Adrenal gland (tissue), 12 donors: ENCODE data around the gene LENG9. TPM values are rescaled to one million over a fixed set of nuclear protein-coding genes. Genes with fewer than 3 reads are reported as not detected.

Source experiments
- DNase-seq, 7 donors: peaks; one replicate each; pipeline ENCODE4 v3.0.0-alpha.2; 2019 to 2020
- H3K27ac ChIP-seq, 5 donors: fragments of 200-600 bp; sonication (generic) in 4 of 5; 1 replicate in 3 of 5; 2 replicates in 2 of 5; pipeline versions ENCODE4 v1.5.1 to v1.8.0; 2016 to 2020; ENCODE audit warnings: mild to moderate bottlenecking in 1 of 5
- H3K27me3 ChIP-seq: fragments of 200-600 bp; 2 replicates; pipeline ENCODE4 v1.8.0; 2021
- H3K36me3 ChIP-seq, 2 donors: fragments of 200-600 bp; replicated peaks in 1 of 2; 1 replicate in 1 of 2; 2 replicates in 1 of 2; pipeline versions ENCODE4 v1.5.1 to v1.8.0; 2018 to 2022
- H3K4me1 ChIP-seq, 2 donors: fragments of 200-600 bp; replicated peaks in 1 of 2; 1 replicate in 1 of 2; 2 replicates in 1 of 2; pipeline versions ENCODE4 v1.5.1 to v1.8.0; 2018 to 2021
- H3K4me3 ChIP-seq, 4 donors: fragments of 200-600 bp; sonication (generic) in 3 of 4; one replicate each; pipeline ENCODE4 v1.5.1; 2016 to 2018
- H3K9me3 ChIP-seq, 3 donors: fragments of 200-600 bp; sonication (generic) in 1 of 3; replicated peaks in 1 of 3; 1 replicate in 2 of 3; 2 replicates in 1 of 3; pipeline versions ENCODE4 v1.5.1 to v1.8.0; 2016 to 2021
- POLR2A ChIP-seq, 2 donors: fragments of 450-650 bp; IDR thresholded peaks; one replicate each; pipeline ENCODE4 v1.6.1; 2017; ENCODE audit warnings: antibody characterized with exemption in 2 of 2, mild to moderate bottlenecking in 2 of 2, moderate library complexity in 1 of 2
- WGBS, 4 donors: extraction: QIAGEN DNeasy Blood & Tissue Kit in 2 of 4; methylation state at CpG; one replicate each; pipeline versions ENCODE4 v1.1.5 to v1.1.7; 2013 to 2017; 5-methylcytosine and 5-hydroxymethylcytosine counted together
- intact Hi-C, 2 donors: fragments of 100-400 bp; cut with DNase I; formaldehyde crosslinking; loops; one replicate each; pipeline versions ENCODE4 v1.14.1 to v1.15.0; 2022 to 2023
- polyA plus RNA-seq, 3 donors: library from polyadenylated mRNA; stranded (reverse); fragments of 200-250 nt in 2 of 3; fragments of 350-450 nt in 1 of 3; fragmentation: Illumina TruSeq in 1 of 3; extraction: RNeasy Lipid Tissue Mini Kit (QIAGEN cat#74804) in 1 of 3; gene quantifications; one replicate each; pipeline ENCODE4 v1.2.3, GENCODE V29; 2013 to 2014
- total RNA-seq, 9 donors: library from RNA; depleted of rRNA in 4 of 9; stranded (reverse); fragments of >200 nt in 4 of 9; fragments of 120-200 nt in 1 of 9; fragmentation: NEBNext Ultra II Directional in 1 of 9; extraction: Animal tissue kit (Norgen Biotek cat#: 25700) in 1 of 9; gene quantifications; one replicate each; pipeline versions ENCODE4 v1.1.0 to v1.2.4, GENCODE V29; 2013 to 2023
- TF ChIP-seq, protein P1 (sequence below), 6 experiments: fragments of 450-650 bp in 4 of 6; fragments of 200-600 bp in 2 of 6; sonication (generic) in 1 of 6; IDR thresholded peaks; 1 replicate in 5 of 6; 2 replicates in 1 of 6; pipeline versions ENCODE4 v1.5.1 to v1.8.0; 2016 to 2021; ENCODE audit warnings: antibody characterized with exemption in 6 of 6, mild to moderate bottlenecking in 2 of 6, moderate library complexity in 1 of 6
- donor health status: healthy with polysubstance abuse.
- donor health status: Bipolar disorder and iron deficiency.
- donor health status: DM: yes; HTN: yes; CAD: no.
- donor health status: DM: no; HTN: no; CAD: no.
- donor health status: DM: no; HTN: no; CAD: no.
- donor health status: DM: yes; HTN: yes; CAD: no.

LENG9 gene
- total and polyA plus RNA-seq, 12 donors: 1.3 to 15.3 (median 7.8) TPM

DNA sequence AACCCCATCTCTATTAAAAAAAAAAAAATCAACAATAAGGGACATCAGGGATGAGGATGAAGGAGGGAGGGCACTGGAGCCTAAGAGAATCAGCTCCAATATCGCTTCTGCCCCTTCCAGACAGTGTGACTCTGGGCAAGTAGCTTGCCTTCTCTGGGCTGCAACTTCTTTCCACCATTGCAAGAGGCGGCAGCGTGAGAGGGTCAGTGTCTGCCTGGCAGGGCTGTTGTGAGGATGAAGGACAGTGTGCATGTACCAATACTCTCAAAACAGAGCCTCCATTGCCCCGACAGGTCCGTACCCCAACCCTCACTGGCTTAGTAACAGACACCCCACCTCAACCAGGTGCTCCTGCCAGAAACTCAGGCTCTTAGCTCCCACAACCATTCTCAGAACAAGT, 29.9 kb downstream of the LENG9 start:
- Histone ChIP-seq H3K4me1 (peaks cover 12 to 27% of the 10 kb centered on the region in 2 donors), H3K27me3 (peaks cover 11% of the 10 kb centered on the region), H3K9me3 (no peaks in the 10 kb centered on the region), H3K36me3 (no peaks in the 10 kb centered on the region), H3K27ac (no peak overlapping the region), H3K4me3 (no peak overlapping the region)
- intact Hi-C loops: no loop called here
- DNase-seq: peak in 1 of 7 donors; percentile 13
- TF ChIP-seq, protein P1, sequence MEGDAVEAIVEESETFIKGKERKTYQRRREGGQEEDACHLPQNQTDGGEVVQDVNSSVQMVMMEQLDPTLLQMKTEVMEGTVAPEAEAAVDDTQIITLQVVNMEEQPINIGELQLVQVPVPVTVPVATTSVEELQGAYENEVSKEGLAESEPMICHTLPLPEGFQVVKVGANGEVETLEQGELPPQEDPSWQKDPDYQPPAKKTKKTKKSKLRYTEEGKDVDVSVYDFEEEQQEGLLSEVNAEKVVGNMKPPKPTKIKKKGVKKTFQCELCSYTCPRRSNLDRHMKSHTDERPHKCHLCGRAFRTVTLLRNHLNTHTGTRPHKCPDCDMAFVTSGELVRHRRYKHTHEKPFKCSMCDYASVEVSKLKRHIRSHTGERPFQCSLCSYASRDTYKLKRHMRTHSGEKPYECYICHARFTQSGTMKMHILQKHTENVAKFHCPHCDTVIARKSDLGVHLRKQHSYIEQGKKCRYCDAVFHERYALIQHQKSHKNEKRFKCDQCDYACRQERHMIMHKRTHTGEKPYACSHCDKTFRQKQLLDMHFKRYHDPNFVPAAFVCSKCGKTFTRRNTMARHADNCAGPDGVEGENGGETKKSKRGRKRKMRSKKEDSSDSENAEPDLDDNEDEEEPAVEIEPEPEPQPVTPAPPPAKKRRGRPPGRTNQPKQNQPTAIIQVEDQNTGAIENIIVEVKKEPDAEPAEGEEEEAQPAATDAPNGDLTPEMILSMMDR (IDR thresholded peaks at IDR 0.05): no peak
- no peak for TF ChIP-seq POLR2A (IDR thresholded peaks at IDR 0.05)
- WGBS, 4 donors: 75 to 87% (median 81%) methylated on average over 5 of the region's 5 CpGs

DNA sequence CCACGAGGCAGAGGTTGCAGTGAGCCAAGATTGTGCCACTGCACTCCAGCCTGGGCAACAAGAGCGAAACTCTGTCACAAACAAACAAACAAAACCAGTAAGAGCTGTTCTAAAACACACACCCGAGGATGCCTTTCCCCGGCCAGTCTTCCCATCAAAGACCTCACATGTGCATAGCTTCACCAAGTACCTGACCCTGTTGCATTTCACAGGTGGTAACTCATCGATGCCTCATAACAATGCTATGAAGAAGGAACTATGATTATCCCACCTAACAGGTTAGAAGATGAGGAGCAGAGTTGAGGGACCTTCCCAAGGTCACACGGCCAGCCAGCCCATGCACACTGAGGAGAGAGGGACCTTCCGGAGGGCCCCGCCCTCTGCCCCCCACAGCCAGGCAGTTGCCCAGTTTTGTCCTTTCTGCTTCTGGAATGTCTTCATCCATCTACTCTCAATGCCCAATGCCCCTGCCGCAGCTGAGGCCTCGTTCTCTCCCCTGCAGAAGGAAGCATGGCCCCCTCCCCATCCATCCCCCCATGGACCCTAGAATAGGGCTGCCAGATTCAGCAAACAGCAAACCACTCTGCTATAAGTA, 31.3 kb downstream of the LENG9 start:
- intact Hi-C loops: no loop called here
- TF ChIP-seq, protein P1 (IDR thresholded peaks at IDR 0.05): no peak
- TF ChIP-seq POLR2A (IDR thresholded peaks at IDR 0.05): no peak
- peaks cover 12 to 27% of the 10 kb centered on the region in 2 donors for H3K4me1 ChIP-seq

DNA sequence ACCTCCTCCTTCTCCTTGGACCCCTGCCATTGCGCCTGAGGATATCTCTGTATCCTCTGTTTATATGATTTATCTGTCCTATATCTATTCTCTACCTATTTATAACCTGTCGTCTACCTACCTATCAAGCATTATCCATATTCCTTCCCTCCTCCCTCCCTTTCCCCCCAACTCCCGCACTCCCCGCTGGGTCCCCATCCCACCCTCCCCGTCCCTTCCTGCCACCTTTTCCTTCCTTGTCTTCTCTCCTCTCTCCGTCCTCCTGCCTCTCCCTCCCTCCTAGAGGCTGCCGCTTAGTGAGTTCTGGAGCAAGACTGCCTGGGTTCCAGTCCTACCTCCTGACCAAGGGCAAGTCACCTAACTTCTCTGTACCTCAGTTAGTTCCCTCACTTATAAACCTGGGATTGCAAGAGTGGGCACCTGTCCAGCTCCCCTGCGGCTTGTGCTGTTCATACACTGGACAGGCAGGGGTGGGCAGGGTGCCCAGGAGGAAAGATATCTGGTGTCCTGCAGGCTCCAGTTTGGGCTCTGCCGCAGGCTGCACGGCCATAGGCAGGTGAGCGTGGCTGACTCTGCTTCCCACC, 32.2 kb downstream of the LENG9 start:
- H3K4me3 ChIP-seq: no peak overlapping the region
- peaks cover 11% of the 10 kb centered on the region for H3K27me3 ChIP-seq
- WGBS, 4 donors: 15 to 22% (median 20%) methylated on average over 11 of the region's 11 CpGs
- no peak overlapping the region for H3K27ac ChIP-seq
- H3K4me1 ChIP-seq: peaks cover 9 to 24% of the 10 kb centered on the region in 2 donors
- TF ChIP-seq, protein P1 (IDR thresholded peaks at IDR 0.05): no peak
- TF ChIP-seq POLR2A (IDR thresholded peaks at IDR 0.05): no peak
- intact Hi-C loops: no loop called here
- peak in 5 of 7 donors; percentile 49 to 70 (median 64) for DNase-seq
- no peaks in the 10 kb centered on the region for H3K9me3 ChIP-seq
- H3K36me3 ChIP-seq: no peaks in the 10 kb centered on the region

More for the DNA sequence above, 31.3 kb downstream of the LENG9 start:
- Histone ChIP-seq H3K4me3 (no peak overlapping the region), H3K27me3 (peaks cover 11% of the 10 kb centered on the region), H3K27ac (no peak overlapping the region), H3K9me3 (no peaks in the 10 kb centered on the region), H3K36me3 (no peaks in the 10 kb centered on the region)
- WGBS, 4 donors: 52 to 69% (median 66%) methylated on average over 9 to 10 of the region's 10 CpGs
- peak in 1 of 7 donors; percentile 13 for DNase-seq

DNA sequence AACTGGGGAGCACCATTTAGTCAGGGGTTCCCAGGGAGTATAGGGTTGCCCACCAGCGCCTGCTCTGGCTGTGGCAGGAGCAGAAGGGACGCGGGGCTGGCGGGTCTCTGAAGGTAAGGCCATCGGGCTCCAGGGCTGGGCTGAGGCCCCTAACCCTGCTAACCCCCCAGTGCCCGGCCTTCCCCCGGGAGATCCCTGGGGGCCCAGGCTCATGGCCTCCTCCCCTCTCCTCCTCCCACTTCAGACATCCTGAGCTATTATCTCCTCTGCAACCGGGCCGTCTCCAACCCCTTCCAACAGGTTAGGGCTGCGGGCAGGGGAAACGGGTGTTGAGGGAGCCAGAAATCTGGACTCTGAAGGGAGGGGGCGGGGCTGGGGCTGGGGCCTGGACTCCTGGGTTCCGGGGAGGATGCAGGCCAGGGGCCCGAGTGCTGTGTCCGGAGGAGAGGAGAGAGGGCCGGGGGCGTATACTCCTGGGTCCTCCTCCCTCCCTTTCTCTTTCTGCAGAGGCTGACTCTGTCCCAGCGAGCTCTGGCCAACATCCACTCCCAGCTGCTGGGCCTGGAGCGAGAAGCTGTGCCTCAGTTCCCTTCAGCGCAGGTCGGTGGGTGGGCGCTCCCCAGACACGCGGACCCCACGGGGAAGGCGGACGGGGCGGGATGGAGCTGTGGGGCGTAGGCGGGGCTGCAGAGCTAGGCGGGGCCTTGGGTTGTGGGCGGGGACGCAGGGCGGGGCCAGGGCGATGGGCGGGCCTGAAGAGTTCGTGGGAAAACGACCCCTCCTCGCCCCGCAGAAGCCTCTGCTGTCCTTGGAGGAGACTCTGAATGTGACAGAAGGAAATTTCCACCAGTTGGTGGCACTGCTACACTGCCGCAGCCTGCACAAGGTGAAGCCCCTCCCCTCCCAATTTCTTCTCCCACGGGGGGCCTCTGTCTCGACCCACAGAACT, 33.0 kb downstream of the LENG9 start:
- no peaks in the 10 kb centered on the region for H3K9me3 ChIP-seq
- intact Hi-C loops: no loop called here
- 0 to 16% (median 5%) methylated on average over 10 to 43 of the region's 43 CpGs for WGBS, 4 donors
- DNase-seq: peak in 3 of 7 donors; percentile 31 to 45 (median 39)
- no peaks in the 10 kb centered on the region for H3K36me3 ChIP-seq
- peak overlapping the region in 1 of 4 donors; percentile 39 for H3K4me3 ChIP-seq
- no peak for TF ChIP-seq POLR2A (IDR thresholded peaks at IDR 0.05)
- TF ChIP-seq, protein P1 (IDR thresholded peaks at IDR 0.05): peak in 1 of 6 experiments; percentile 12
- H3K27me3 ChIP-seq: peaks cover 18% of the 10 kb centered on the region
- peaks cover 3 to 17% of the 10 kb centered on the region in 2 donors for H3K4me1 ChIP-seq
- H3K27ac ChIP-seq: no peak overlapping the region
